ENCODE data around the gene IFI35.

DNA sequence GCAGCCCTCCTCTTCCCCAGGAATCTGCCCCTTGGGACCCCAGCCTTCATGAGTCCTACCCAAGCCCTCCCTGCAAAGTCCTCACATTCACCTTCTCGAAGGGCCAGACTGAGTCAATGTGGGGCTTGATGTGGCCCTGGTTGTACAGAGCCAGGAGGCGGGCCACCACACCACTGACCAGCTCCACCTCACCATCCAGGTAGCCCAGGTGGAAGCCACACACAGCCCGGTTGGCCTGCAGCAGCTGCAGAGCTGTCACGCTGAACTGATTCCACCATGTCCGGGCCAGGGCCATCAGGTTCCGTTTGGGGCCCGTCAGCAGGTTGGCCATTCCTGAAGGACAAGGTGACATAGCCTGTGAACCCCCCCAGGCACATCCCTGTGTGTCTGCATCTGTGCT, 9.6 kb downstream of the IFI35 start:
- TF ChIP-seq CTCF (IDR thresholded peaks at IDR 0.05), result no peak
- TF ChIP-seq POLR2A (IDR thresholded peaks at IDR 0.05), result no peak
- TF ChIP-seq POLR2AphosphoS5 (IDR thresholded peaks at IDR 0.05), result no peak
